ENCODE measurements around the gene BRINP1.

DNA sequence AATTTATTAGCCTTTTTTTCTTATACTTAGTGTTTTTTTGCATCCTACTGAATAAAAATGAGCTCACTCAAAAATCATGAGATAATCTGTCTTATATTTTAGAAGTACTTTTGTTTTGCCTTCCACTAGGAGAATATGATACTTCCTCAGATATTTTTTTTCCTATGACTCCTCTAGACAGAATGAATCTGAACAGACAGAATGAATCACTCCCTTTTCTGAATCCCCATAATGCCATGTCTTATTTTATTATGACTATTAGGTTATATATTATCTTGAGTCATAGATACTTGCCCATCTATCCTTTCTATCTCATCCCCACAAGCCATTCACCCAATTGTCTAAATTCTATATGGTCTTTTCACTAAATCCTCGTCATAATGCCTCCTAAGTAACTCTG, 134.6 kb downstream of the BRINP1 start:
- TF ChIP-seq, protein P1, sequence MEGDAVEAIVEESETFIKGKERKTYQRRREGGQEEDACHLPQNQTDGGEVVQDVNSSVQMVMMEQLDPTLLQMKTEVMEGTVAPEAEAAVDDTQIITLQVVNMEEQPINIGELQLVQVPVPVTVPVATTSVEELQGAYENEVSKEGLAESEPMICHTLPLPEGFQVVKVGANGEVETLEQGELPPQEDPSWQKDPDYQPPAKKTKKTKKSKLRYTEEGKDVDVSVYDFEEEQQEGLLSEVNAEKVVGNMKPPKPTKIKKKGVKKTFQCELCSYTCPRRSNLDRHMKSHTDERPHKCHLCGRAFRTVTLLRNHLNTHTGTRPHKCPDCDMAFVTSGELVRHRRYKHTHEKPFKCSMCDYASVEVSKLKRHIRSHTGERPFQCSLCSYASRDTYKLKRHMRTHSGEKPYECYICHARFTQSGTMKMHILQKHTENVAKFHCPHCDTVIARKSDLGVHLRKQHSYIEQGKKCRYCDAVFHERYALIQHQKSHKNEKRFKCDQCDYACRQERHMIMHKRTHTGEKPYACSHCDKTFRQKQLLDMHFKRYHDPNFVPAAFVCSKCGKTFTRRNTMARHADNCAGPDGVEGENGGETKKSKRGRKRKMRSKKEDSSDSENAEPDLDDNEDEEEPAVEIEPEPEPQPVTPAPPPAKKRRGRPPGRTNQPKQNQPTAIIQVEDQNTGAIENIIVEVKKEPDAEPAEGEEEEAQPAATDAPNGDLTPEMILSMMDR (IDR thresholded peaks at IDR 0.05): no peak
- TF ChIP-seq POLR2A (IDR thresholded peaks at IDR 0.05) (no peak), EP300 (IDR thresholded peaks at IDR 0.05) (no peak)

Measured in tibial nerve (tissue), 4 donors.